CD4-positive, alpha-beta T cell treated with Interleukin-17A for 1 hour (primary cell): Measurements from ENCODE around the gene BCL11A.

ENCODE experiments used
- DNase-seq: peaks from one replicate; pipeline ENCODE4 v3.0.0-alpha.2; 2020

The BCL11A gene

DNA sequence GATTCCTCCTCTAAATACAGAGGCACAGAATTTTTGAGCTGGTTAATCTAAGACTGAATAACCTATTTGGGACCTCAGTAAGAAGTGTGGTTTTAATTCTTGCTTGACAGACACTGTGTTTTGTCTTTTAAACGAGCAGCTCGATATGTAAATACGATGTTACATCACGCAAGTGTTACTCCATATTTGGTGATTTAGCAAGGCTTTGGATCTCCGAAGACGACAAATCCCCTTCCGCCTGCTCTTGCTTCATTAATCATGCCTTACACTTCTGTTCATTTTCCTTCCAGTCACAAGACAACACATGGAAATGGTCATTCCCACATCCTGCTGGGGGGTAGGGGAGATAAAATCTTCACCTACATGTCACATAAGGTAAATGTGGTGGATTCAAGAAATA, 9.4 kb downstream of the BCL11A start:
- DNase-seq: no peak

DNA sequence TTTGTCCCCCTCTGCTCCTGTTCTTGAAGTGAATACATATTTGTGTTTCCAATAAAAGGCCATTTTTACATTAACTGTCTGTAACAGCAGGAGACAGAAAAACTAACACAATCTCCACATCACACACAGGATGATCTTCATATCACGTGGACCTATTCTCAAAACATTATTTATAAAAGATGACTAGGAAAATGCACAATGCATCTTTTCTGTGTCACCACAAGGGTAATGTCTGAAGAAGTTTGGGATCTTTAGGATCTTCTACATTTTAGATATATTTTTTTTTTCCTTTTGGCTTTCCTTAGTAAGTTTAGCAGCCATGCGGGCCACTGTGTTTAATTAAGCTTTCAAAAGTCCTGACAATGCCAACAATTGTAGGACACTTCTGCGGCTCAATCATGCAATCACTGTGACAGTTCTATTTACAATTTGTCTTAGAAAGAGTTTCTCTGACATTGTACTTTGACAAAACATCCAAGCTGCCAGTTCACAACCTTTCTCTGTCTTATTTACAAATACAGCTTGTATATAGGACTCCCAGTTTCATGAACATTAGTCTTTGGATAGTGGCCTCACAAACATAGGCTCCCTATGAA, 12.3 kb downstream of the BCL11A start:
- DNase-seq: no peak

DNA sequence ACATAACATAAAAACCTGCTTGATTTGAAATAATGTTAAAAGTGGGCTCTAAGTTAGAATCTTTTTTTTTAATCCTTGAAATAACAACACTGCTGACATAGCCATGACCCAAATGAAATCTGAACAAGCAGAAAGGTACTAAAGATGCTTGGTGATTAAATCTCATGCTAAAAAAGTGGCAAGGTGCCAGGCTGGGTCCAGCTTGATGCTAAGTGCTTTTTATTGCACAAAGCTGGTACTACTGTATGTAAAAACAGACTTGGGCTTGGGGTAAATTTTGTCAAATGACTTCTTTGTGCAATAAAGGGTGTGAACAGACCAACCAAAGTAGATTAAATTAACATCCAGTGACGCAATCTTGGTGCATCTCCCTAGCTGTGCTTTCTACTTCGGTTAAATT, 13.4 kb downstream of the BCL11A start:
- DNase-seq: no peak

DNA sequence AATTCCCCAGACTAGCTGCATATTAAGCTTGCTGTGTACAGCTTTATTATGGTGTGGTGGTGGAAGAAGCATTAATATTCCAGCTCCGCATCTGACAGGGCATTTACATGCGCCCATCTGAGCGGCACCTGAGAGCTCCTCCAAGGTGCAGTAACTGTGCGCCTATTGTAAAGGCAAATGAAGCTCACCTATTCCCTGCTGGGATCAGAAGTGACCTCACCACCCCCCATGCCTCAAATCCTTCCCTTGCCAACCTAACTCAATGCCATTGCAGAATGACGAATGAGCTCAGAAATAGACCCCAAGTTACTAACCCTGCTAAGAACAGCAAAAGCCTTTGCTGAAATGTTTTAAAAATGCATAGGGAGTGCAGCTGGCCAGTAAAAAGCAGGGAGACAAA, 14.3 kb downstream of the BCL11A start:
- no peak for DNase-seq

DNA sequence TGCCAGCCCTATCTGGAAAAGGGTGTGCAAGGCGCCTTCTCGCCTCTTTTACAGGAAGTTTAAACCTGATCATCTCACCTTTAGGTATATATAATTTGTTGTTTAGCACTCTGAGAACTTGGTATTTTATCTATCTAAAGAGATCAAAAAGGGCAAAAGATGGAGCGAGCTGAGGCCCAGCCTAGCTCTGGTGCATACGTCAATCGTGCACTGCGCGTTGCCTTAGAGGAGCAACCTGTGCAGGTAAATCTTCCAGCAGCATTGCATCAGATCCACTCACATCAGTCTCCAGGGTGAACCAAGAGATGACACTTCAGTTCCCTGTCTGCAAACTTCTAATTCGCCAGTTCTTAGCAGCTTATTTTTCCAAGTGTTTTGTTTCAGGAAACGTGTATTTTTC, 15.4 kb downstream of the BCL11A start:
- no peak for DNase-seq

DNA sequence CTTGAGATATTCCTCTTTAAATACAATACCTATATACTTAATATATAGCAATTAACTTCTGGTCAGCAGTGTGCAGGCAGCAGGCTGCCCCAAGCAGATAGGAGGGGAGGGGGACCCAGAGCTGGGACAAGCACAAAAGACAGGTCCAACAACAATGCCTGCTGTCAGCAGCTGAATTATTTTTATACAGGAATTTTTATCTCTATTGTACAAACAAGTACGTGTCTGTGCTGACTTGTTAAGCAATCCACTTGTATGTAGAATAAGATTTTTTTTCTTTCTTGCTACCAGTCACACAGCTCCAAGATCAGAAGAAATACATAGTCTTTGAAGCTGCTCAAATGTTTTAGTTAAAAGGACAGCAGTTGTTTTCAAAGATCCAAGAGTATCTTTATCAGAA, 16.7 kb downstream of the BCL11A start:
- DNase-seq: no peak

DNA sequence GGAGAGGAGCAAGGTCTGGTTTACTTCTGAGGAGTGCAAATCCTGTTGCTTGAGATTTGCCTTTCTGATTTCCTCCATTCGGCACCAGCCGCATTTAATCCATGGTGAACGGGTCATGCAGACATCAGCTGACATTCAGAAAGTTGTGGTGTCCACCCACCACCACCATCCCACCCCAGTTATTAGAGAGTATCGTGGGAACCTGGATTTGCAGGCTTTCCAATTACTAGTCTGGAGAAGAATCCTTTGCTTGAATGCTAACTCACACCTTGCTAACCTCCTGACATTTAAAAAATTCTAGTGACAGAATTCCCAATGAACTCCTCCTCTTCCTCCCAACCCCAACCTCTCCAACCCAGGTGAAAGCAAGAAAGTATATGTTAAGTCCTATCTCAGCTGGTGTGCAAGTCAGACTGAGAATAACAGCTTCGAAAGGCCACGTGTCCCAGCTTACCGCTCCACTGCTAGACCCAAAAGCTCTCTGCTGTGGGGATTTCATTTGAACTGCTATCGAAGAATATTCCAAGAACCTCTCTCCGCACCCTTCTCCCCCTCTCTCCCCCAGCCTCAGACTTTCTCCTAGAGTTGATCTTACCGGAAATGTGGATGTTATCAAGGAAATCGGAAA, 17.7 kb downstream of the BCL11A start:
- no peak for DNase-seq

DNA sequence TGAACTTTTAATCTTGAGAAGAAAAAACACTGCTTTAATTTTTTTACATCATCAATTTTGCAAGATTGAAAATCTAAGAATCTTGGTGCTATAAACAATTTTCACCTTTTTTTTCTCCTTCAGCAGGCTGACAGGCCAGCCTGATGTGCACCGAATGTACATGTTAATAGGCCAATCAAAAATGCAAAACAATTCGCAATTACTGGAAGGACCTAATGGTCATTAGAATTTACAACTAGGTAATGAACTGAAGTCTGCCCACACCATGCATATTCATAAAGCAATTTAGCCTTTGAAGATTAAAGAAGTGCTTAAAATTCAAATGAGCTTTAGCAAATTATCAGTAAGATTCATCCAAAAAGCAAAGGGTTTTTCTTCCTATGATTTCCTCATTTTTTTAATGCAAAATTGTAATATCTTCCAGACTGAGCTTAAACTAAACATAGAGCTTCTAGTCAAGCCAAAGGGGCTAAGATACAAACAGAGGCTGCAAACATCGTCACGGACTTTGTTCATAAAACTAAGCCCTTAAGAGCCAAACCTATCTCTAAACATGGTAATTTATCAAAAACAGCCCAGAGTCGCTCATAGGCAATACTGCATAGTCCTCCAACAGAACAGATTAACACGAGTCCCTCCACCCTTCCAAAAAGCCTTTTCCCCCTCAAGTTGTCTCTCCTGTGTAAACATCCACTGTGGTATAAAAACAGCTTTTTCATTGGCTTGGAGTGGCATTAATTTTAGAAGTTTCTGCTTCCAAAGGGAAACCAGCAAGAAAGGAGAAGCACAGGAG, 18.4 kb downstream of the BCL11A start:
- no peak for DNase-seq

DNA sequence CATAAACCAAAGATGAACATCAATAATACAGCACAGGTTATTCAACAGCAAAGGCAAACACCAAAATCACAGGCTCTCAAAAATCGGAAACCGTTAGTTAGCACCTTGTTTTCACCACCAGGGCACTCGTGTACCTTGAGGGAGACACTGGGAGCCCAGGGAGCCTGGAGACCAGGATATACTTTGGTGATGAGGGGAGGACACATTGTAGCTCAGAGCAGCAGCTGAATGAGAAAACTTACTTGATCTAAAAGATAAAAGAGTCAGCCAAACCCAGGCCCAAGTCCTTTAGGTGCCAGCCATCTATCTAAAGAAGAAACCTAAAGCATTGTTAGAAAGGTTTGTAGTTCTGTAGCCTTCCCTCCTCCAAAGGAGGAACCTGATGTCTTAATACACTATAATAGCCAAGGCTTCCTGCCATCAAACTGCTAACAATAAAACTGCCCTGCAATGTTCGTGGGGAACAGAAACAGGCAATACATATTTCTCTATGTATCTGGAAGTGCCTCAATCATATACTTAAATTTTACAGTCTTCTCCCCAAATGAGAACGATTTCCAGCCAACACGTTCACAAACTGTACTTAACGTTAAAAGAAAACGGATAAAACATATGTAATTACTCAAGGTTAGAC, 19.3 kb downstream of the BCL11A start:
- no peak for DNase-seq

DNA sequence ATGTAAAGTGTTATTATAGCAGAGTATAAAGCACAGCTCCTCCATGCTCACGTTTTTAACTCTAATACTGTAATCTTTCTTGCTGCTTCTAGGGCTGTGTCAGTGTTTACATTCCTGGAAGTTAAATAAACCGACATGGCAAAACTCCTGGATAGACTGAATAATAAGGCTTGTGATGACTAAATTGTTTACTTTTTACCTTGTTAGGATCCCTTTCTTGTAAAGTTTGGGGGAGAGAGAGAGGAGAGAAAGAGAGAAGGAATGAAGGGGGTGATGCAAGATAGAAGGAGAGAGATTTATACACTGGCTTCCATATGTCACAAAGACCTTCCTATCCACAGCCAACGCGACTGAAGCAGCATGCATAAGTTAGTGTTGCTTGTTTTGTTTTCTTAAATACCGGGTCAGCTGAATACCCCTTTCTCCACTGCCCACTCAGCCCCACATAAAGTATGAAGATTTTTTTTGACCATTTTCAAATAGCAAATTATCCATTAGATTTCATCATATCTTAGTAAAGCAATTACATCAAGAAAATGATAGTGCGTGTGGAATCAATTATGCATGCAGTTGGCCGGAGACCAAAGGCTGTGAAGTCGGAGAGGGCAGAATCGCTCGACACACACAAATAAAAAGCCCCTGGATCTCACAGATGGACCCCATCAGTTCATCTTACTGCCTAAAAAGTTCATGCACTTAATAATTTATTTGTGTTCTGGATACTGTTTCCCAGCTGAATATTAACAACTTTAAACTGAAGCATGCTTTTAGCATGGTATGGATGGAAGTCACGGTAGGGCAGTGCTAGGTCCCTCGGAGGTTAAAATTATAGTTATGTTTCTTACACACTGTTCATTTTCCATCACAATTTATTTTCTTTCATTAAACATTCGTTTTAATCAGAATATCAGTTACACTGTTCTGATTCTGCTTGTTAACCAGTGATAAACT, 20.1 kb downstream of the BCL11A start:
- no peak for DNase-seq

DNA sequence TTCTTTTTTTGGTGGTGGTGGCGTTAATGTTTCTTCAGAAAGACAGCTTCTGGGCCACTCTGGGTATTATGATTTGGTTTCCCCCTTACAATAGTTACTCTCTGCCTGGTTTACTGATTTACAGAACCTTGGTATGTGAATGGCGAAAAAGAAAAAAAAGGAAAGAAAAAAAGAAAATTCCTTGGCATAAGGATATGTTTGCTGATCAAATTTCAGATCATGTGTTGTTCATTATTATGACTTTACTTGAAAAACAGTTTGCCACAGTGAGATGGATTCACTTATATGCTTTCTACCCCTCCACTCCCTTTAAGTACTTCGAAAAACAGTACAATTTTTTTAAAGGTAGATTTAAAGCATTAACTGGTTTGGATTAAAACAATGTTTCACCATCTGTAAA, 21.0 kb downstream of the BCL11A start:
- no peak for DNase-seq

DNA sequence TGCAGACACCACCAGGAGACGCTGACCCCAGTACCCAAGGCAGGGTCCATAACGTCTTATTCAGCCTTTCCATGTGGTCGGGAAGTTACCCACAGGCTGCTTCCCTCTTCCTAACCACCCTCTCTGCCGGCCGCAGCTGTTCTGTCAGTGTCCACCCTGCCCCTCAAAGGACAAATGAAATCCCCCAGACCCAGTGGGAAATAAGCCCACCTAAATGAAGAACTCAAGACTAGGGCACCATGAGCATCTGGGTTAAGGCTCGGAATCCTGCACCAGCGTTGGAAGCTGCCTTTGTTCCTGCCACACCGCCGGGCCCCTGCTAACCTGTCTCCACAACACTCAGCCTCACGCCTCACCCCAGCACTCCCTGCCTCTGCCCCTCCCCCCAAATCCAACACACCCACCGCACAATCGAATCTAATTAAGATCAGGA, 21.7 kb downstream of the BCL11A start:
- DNase-seq: no peak

DNA sequence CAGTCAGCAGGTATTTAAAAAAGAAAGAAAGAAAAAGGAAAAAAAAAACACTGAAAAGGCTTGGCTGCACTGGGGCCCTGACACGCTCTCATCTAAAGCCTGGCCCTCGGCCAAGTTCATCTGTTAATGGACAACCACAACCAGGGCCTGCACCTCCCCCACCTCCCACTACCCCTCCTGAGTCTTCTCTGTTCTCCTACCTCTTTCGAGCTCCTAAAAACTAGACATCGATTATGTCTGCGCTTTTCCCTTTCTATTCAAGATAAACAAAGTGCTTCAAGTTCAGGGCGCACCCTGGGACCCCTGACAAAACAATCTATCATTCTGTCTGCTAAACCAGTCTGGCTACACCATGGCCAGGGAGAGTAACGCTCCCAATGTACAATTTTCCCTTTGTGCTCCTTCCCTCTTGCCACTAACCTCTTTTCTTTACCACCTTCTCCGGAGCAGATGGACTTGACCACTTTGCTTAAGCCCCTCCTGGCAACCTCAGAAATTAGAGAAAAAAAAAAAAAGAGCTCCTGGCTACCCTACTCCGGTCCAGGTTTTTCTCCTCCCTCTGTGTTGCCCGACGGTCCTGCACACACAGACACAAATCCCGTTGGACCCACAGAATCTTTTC, 22.7 kb downstream of the BCL11A start:
- no peak for DNase-seq

DNA sequence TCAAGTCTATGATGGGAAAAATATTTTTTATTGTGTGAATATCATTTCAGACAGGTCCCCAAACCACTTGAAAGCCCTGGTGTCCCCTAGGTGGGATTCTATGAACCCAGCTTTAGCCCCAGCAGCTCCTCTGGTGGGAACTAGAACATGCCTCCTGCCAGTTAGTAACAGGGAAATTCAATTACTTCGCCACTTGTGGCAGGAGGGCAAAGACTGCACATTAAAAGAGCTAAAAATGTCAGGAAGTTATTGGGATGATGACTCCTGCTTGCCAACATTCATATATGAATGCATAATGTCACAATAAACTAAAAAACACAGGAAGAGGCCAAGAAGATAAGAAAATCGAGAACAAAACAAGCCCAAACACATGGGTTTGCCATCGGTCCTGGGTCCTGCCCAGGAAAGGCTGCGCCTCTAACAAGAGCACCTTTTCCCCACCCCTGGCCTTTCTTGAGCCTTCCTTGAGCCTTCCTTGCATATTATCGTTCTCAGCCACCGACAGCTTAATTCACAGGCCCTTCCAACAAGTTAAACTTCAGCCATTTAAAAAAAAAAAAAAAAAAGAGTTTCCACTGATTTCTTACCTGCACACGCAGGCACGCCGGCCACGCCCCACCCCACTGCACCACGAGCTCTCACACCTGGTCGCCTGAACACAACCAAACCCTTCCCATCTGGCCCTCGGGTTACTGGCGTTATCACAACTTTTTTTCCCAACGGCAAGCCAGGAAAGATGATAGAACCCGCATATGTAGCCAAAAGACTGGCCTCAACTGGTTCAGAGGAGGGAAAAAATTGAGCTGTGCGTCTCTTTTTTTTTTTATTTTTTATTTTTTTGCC, 23.4 kb downstream of the BCL11A start:
- DNase-seq: no peak

DNA sequence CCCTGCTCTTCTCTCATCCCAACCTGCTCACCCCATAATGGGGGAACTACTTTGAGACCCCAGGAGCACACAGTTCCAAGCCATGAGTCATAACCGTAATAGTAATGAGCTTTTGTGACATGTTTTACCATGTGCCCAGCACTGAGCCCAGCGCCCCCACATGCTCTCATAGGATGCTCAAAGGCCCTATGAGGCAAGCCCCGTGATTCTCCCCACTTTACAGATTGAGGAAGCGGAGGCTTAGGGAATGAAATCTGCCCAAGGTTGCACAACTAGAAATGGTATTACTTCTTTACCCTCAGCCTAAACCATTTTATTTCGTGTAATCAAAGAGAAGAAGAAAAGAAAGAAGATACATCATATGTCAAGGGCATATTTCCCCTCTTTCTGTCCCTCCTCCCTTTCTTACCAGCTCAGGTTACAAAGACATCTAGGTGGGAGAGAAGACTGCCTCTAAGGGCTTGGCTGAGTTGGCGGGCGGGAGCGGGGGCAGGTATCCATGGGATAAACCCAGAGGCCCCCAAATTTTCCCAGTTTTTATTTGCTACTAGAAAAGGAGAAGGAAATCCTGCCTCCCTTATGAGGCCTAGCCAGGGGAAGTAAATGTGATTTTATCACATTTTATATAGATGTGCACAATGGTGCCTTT, 24.2 kb downstream of the BCL11A start:
- no peak for DNase-seq

DNA sequence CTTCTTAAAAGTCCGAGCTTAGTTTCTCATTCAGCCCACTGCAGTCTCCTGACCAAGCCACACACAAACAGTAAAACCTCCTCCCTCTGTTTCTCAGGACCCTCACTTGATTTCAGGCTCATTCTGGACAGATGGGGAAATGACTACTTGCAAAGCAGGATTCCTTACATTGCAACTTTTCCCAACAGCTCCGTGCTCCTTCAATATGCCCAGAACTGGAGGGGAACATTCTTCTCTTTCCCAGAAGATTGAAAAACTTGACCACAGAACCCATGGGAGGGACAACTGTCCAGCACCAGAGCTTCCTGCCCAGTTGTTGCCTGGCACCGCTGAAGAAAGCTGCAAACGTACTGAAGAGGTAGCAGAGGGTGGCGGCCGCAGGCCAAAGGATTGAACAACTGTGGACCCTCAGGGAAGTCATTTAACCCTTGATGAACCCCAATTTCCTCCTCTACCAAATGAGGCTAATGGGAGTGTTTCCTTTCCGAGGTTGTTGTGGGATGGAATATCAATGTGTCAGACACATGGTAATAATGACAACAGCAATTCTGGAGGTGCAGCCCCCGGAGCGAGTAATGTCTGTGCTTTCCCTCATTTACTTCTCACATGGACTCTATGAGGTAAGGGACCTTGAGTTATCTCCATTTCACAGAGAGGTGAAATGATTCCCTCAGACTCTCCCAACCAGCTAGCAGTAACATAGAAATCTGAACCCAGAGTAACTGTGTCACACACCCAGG, 25.0 kb downstream of the BCL11A start:
- DNase-seq: no peak

DNA sequence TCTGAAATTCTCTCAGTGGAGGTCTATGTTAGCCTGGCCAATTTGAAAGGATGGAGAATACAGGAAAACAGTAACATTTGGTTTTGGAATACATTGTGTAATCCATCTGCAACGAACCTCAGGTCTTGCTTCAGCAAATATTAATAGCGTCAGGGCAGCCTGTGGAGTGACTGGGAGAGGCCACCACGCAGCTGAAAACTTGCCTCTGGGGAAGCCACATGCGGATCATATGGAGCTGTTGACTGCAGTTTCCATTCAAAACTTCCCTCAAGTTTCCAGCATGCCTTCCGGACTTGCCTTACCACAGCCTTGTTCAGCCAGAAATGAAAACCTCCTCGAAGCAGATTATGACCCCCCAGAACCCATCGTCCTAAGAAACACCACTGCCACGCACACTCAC, 25.7 kb downstream of the BCL11A start:
- DNase-seq: no peak

DNA sequence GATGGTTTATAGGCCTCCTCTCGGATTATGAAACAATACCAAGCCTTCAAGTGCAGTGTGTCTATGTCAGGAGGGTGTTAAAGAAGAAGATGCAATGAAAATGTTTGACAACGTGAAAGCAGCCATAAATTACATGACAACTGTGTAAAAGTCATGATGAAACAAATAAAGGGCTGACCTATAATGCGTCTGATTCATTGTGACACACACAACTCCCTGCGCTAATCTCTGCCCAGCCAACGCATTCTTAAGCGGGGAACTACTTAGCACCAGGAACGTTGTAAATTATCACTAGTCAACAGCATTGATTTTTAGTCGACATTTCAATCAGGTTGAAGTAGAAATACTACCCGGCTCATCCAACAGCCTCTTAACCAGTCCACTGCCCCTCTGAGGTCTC, 26.8 kb downstream of the BCL11A start:
- no peak for DNase-seq

DNA sequence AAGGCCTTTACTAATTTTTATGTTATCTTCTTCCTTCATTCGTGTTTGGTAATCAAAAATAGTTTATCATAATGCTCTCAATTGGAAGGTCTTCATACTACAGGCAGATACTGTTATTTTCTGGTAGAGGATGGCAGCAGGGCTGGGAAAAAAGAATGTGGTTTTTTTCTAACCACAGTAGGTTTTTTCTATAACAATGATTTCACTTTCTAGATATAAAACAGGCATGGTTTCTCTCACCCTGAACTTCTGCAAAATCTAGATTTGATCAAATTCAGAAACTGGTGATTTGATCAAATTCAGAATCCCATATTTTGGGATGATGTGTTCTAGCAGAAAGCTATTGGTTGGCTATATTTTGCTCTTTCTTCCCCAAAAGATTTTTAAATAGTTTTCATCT, 27.6 kb downstream of the BCL11A start:
- DNase-seq: no peak

DNA sequence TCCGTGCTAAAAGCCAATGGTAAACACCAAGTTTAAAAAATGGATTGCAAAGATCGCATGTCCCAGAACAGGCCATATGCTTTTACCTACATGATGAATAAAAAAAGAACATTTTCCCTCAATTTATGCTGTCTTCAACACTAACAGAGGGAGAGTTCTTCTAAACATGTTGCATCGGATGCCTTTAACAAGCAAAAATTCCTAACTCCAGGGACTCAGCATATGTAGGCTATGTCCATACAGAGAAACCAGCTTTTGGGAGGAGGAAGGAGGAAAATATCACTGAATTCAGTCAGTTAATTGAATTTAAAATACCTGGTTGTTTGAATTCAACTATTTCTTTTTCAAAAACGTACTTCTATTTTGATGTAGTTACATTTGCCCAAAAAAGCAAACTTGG, 28.6 kb downstream of the BCL11A start:
- DNase-seq: no peak
